Activated T-helper 1 cell treated with anti-CD3 and anti-CD28 coated beads, Interleukin-2, amount 50 U/mL, for 16 hours (primary cell): ENCODE measurements around the gene RNPEPL1.
"Not testable (repeated sequence)": the region's sequence is repeated elsewhere in the genome, so short reads cannot be mapped to it uniquely, and the experiment has no call there.

ENCODE experiments used
- DNase-seq, 2 donors: peaks; one replicate each; pipeline ENCODE4 v3.0.0-alpha.2; 2020; ENCODE audit warnings: low read depth in 1 of 2, low spot score in 1 of 2

The RNPEPL1 gene

DNA sequence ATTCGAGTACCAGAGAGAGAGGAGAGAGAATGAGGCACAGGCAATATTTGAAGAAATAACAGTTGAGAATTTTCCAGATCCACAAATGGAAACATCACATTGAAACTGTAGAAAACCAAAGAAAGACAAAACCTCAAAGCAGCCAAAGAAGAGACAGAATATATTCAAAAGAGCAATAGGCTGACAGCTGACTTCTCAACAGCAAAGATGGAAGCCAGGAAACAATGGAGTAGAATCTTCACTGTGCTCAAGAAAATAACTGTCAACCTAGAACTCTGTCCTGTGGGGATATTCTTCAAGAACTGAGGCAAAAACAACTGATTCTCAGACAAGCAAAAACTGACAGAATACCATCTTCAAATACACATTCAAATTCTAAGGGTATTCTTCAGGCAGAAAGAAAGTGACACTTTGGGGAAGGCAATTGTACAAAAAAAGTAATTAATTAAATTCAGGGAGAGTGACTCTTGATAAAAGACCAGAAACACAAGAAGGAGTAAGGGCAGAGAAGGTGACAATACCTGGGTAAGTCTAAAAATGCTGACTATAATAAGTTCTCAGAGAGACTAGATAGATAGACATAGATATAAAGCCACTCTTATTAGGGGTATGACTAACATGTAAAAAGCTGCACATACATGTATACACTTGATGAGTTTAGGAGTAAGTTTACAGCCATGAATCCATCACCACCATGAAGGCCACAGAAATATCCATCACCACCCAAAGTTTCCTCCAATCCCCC lies 36.1 kb upstream of the RNPEPL1 start:
- no peak for DNase-seq

DNA sequence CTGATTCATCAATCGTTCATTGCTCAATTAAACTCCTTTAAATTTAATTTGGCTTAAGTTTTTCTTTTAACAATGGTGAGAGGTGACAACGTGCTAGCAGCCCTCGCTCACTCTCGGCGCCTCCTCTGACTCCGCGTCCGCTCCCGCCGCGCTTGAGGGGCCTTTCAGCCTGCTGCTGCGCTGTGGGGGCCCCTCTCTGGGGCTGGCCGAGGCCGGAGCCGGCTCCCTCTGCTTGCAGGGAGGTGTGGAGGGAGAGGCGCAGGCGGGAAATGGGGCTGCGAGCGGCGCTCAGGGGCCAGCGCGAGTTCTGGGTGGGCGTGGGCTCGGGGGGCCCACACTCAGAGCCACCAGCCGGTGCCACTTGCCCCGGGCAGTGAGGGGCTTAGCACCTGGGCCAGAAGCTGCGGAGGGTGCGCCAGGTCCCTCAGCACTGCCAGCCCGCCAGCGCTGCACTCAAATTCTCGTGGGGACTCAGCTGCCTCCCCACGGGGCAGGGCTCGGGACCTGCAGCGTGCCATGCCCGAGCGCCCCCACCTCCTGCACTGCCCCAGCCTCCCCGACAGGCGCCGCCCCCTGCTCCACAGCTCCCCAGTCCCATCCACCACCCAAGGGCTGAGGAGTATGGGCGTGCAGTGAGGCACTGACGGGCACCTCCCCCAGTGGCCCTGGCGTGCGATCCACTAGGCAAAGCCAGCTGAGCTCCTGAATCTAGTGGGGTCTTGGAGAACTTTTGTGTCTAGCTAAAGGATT lies 30.1 kb upstream of the RNPEPL1 start:
- no peak for DNase-seq

DNA sequence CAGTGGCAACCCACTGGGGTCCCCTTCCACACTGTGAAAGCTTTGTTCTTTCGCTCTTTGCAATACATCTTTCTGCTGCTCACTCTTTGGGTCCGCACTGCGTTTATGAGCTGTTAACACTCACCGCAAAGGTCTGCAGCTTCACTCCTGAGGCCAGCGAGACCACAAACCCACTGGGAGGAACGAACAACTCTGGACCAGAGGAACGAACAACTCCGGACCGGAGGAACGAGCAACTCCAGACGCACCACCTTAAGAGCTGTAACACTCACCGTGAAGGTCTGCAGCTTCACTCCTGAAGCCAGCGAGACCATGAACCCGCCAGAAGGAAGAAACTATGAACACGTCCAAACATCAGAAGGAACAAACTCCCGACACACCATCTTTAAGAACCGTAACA lies 29.2 kb upstream of the RNPEPL1 start:
- DNase-seq: not testable (repeated sequence)

DNA sequence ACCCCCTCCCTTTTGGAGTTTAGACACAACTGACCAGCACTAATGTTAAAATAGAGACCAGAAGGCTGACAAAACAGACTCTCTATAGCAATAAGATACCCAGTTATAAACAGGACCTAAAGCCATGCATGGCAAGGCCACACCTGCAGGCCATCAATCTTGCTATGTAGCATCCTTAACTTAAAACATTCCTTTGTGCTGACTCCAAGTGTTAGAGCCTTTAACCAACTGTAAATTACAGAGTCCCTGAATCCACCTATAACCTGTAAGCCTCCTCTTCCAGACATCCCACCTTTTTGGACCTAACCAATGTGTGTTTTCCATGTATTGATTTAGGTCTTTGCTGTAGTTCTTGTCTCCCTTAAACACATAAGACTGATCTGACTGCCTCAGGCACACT lies 28.4 kb upstream of the RNPEPL1 start:
- DNase-seq: no peak

DNA sequence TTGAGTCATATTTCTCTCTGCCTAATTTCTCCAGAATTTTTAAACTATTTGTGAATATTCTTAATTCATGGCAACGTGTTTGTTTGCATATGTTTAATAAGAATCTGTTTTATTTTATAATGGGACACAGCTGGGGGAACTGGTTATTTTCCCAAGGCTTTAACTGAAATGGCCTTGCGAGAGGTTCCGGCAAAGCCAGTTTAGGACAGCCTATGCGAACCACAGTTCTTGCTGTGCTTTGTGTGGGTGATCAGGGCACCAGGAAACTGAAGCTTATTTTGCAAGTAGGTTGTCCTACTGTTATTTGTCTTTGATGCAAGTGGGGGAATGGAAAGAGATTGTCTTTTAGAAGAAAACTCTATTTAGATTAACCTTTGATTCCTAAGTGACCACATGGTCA lies 17.0 kb upstream of the RNPEPL1 start:
- no peak for DNase-seq

DNA sequence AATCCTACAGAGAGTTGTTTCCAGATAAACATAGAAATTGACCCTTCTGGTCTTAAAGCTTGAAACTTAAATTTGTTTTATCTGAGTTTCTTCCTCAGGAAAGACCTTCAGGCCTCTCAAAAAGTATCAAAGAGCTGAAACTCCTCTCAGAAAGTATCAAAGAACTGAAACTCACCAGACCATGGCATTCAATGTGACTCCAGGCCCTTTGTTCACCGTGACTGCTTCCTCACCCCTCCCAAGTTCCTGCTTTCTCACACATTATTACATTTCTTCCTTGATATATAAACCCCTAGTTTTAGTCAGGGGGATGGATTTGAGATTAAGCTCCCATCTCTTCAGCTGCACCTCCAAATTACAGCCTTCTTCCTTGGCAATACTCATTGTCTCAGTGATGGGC lies 16.5 kb upstream of the RNPEPL1 start:
- no peak for DNase-seq

DNA sequence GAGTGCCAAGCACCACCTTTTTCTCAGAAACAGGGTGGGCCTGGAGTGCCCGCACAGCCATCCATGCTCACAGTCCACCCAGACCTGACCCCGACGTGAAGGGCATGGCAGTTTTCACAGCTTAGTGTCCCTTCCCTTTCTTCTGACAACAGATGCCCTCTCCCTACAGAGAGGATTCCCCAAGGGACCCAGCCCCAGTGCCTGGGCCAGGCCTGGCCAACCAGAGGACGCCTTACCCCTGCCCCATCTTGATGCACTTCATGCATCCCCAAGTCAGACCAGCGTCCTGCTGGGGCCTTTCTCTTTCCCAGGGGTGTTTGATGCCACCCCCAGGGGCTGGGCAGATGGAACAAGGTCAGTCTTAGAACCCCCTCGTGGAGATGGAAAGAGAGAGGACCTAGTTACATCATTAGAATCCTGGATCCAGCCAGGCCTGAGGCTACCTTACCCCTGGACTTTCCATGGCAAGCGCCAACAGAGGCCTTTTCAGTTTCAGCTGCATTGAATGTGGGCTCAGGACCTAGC lies 14.3 kb upstream of the RNPEPL1 start:
- DNase-seq: no peak

DNA sequence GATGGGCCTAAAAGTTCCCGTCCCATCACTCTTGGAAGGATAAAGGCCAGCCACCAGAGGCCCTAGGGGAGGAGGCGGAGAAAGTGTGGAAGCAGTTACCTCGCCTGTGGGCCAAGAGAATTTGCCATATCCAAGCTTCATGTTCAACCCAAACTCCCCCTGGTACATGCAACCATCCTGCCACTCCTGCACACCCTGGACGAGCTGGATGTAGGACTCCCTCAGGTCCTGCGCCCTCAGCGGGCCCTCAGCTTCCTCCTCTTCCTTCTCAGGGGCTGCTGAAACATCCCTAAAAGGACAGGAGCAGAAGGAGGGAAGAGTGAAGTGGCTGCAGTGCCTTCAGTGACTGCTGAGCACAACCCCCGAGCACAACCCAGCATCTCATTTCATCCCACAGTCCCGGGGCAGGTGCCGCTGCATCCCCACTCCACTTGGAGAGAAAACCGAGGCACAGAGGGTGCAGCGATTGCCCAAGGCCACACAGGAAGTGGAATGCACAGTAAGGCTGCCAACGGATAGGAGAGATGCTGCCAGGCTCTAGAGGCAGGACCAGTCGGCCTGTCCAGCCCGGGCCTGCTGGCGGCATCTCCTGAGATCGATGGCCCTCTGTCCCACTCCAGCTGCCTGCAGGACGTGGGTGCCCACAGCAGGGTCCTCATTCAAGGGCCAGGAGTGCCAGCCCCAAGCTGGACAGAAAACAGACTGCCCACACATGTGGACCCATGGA lies 13.4 kb upstream of the RNPEPL1 start:
- no peak for DNase-seq

DNA sequence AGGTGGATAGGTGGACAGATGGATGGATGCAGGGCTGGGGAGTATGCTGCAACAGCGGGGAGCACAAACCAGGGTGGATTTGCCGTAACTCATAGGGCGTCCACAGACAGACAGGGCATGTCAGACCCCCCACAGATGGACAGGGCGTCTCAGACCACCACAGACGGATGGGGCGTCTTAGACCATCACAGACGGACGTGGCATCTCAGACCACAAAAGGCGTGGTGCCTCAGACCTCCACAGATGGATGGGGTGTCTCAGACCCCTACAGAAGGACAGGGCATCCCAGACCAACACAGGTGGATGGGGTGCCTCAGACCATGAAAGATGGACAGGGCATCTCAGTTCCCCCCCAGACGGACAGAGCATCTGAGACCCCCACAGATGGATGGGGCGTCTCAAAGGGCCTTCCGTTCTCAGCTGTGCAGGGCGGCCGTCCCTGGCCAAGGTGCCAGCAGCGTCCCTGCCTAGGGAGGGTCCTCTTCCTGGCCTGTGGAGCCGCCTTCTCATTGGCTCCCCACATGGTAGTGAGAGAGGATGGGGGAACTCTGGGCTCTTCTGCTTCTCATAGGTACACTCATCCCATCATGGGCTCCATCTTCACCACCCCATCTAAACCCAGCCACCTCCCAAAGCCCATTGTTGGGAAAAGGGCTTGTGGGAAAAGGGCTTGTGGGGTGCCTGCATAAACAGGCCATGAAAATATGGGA lies 12.6 kb upstream of the RNPEPL1 start:
- DNase-seq: no peak

DNA sequence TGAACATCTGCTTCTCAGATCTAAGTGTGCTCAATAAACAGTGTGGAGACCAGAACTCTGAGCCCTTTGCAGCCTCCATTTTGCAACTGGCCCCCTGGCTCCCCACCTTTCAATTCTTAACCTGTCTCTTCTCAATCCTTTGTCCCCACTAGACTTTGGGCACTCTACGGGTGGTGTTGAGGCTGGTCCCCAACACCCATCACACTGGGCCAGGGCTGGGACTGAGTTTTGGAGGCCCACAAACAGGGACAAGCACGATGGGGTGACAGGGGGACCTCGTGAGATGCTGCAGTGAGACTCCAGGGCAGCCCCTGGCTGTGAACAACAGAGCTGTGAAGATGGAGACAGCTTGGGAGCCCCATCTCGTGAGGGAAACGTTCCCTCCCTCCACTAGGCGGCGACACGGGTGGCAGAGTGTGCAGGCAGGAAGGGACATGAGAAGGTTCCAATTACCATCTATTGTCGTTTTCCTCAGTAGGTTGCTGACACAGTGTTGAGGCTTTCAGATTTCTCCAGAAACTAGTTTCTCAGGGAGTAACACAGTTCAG lies 11.7 kb upstream of the RNPEPL1 start:
- DNase-seq: peak; percentile 58 to 59

DNA sequence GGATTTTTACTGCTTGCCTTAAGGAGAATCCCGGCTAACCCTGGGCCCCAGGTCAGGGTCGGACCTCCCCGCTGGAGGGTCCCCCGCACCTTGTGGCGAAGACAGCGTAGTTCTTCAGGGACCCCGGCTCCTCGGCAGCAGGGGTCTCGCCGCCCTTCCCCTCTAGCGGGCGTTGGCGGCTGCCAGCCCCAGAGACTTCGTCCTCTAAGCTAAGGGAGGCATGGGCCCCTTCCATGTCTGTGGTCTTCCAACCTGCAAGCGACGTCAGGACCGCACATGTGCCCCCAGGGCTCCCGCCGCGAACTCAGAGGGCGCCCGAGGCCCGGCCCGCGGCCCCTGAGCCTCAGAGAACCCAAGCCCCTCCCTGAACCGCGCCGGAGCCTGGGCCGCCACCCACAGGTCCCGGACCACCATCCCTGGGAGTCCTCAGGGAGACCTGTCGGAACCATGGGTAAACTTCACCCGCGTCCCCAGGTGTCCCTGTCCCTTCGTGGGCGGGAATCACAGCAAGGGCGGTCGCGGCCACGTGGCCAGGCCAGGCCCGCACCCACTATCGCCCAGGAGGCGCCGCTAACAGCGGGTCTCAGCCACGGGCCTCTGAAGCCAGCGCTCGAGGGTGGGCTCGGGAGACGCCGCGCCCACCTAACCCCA lies 11.1 kb upstream of the RNPEPL1 start:
- no peak for DNase-seq

DNA sequence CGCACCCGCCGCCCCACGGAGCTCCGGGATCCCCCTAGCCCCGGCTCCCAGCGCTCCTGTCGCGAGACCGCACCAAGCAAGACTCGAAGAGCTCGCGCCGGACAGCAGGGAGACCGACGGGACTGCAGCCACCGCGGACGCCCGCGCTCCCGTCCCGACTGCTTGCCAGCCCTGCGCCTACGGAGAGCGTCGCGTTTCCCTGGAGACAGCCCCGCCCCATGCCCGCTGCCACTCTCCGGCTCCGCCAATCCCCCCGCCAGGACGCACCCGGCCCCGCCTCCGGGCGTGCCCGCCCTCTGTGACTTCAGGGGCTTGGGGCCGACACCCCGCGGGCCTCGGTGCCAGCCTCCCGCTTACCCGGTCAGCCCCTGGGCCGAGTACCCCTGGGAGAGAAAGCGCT lies 10.5 kb upstream of the RNPEPL1 start, which contains the start of gene ANKMY1:
Gene ANKMY1 (minus strand): TSS at position 181 of the 400 bp plus-strand sequence. CDS start 653 bp downstream, outside the sequence.
- peak in 1 of 2 donors; percentile 49 for DNase-seq

DNA sequence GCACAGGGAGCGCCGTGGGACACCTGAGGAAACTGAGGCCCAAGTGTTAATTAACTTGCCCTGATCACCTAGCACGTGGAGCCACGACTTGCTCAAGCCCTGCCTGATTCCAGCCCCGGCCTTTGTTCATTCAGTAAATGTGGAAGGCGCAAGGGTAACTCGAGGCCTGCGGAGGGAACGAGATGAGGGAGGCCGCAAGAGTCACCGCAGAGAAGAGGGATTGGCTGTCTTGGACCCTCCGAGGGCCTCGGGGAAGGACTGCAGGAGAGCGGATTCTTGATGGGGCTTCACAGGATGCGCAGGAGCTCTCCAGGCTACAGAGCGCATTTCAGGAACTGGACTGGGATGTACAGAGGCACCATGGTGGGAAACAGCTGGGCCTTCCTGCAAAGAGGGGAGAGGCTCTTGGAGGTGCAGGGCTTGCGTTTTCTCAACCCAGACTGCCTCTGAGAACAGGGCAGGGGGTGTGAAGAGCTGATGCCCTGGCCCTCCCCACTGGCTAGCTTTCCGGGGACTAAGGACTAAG lies 10.0 kb upstream of the RNPEPL1 start:
- DNase-seq: no peak

DNA sequence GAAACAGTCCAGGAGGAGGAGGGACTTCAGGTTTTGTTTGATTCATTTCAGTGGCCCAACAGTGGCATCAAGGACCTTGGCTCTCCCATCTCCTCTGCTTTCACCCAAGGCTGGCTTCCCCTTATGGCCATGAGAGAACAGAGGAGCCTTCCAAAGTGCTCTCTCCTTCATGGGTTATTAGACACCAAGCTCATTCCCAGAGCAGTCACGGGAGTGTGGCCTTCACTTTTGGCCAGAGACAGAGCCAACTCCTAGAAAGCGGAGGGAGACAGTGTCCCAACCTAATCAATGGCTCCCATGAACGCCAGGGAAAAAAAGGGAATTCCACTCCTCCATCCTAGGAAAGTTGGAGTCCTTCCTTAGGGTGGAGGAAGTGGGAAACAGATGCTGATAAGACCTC lies 9.0 kb upstream of the RNPEPL1 start:
- no peak for DNase-seq

DNA sequence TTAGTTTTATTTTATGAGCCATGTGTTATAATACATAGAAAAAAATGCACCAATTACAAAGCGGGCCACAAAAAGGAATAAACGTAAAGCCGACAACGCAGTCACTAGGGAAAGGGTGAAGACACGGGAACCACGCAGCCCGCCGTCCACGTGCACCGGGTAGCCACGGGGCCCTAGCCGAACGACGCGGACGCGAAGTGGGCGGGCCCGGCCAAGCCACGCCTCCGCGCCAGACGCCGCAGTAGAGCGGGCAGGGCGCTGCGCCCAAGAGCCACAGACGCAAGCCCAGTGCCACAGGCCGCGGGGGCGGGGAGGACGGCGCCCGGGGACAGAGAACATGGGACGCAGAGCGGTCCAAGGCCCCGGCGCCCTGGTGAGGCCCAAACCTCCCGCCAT lies 8.2 kb upstream of the RNPEPL1 start, which contains the start of gene DUSP28:
Gene DUSP28 (plus strand): TSS at position 274 of the 396 bp plus-strand sequence. CDS start 328 bp downstream, outside the sequence.
- peak; percentile 76 to 85 for DNase-seq

DNA sequence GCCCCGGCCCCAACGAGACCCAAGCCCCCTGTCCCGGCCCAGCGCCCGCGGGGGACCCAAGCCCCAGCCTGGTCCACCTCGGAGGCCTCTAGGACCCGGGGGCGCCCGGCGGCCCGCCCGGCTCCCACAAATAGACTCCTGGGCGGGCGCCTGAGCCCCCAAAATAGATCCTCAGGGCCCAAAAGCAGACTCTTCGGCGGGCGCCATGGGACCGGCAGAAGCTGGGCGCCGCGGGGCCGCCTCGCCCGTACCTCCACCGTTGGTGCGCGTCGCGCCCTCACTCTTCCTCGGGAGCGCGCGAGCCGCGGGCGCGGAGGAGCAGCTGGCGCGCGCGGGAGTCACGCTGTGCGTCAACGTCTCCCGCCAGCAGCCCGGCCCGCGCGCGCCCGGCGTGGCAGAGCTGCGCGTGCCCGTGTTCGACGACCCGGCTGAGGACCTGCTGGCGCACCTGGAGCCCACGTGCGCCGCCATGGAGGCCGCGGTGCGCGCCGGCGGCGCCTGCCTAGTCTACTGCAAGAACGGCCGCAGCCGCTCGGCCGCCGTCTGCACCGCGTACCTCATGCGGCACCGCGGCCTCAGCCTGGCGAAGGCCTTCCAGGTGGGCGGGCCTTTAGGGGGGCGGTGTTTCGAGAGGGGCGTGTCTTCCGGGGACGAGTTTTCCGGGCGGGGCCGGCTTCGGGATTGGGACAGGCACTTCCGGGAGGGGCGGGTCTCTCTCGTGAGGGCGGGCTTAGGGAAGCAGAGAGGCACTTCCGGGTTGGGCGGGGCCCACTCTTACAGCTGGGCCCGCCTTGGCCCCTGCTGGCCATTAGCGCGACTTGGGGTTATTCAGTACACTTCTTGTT lies 7.6 kb upstream of the RNPEPL1 start:
- DNase-seq: peak; percentile 99 to 100

DNA sequence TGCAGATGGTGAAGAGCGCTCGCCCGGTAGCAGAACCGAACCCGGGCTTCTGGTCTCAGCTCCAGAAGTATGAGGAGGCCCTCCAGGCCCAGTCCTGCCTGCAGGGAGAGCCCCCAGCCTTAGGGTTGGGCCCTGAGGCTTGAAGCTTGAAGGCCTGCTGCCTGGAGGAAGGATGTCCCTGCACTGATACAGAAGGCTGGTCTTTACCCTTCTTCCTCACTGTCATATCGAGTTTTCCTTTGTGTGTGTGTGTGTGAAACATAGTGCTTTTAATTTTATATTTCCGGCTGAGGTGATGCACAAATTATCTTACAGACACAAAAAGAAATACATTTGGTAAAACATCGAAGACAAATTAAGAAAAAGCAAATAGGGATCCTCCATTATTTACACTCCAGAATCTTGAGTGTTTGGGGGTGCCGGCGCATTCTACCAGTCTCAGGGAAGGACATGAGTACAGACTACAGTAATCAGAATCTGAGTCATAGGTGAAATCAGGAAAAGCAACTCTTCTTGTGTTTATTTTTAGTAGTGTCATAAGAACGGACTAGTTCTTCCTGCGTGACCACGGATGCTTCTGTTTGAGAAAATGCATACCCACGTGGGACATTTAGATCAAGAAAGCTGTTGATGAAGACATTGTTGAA lies 6.8 kb upstream of the RNPEPL1 start:
- no peak for DNase-seq

DNA sequence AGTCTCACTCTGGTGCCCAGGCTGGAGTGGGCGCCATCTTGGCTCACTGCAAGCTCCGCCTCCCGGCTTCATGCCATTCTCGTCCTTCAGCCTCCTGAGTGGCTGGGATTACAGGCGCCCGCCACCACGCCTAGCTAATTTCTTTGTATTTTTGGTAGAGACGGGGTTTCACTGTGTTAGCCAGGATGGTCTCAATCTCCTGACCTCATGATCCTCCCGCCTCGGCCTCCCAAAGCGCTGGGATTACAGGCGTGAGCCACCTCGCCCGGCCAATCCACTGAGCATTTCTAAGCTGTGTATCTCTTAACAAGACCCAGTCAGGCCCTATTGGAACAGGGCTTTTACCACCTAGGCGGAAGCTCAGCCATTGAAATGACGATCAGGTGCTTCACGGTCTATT lies 5.1 kb upstream of the RNPEPL1 start:
- DNase-seq: not testable (repeated sequence)
